Fibroblast of pulmonary artery (primary cell): Measurements from ENCODE around the gene PTPRE.

Experiments
- DNase-seq: peaks from one replicate; pipeline ENCODE4 v3.0.0-alpha.2; 2010; ENCODE audit warnings: low read depth
- H3K4me3 ChIP-seq: replicated peaks from 2 replicates; pipeline ENCODE4 v1.5.1; 2011; ENCODE audit warnings: low read depth, mild to moderate bottlenecking, control low read depth, low read length, moderate library complexity
- CTCF ChIP-seq: IDR thresholded peaks from 2 replicates; pipeline ENCODE4 v1.5.1; 2011; ENCODE audit warnings: mild to moderate bottlenecking, control low read depth, low read length, inconsistent platforms; ENCODE audit errors: missing control alignments

Gene PTPRE

GRCh38 chr10:127942811-127943210, 35.9 kb downstream of the PTPRE start:
- no peak overlapping the region for H3K4me3 ChIP-seq
- DNase-seq, result no peak
- TF ChIP-seq CTCF, result no peak

- no peak overlapping the region for H3K4me3 ChIP-seq
- no peak for TF ChIP-seq CTCF
- DNase-seq, result no peak
Observed at GRCh38 chr10:127943336-127943910, 36.5 kb downstream of the PTPRE start.

- no peak for DNase-seq
- TF ChIP-seq CTCF, result no peak
- no peak overlapping the region for H3K4me3 ChIP-seq
Observed at GRCh38 chr10:127944256-127944655, 37.4 kb downstream of the PTPRE start.

GRCh38 chr10:127945341-127945758, 38.4 kb downstream of the PTPRE start:
- TF ChIP-seq CTCF, result no peak
- peak; percentile 67 for DNase-seq
- H3K4me3 ChIP-seq, result no peak overlapping the region

GRCh38 chr10:127945948-127946711, 39.2 kb downstream of the PTPRE start:
- DNase-seq, result no peak
- no peak overlapping the region for H3K4me3 ChIP-seq
- no peak for TF ChIP-seq CTCF

GRCh38 chr10:127947211-127947610, 40.3 kb downstream of the PTPRE start:
- no peak for TF ChIP-seq CTCF
- peak; percentile 35 for DNase-seq
- no peak overlapping the region for H3K4me3 ChIP-seq

- no peak for TF ChIP-seq CTCF
- DNase-seq, result no peak
- H3K4me3 ChIP-seq, result no peak overlapping the region
Observed at GRCh38 chr10:127948791-127949190, 41.9 kb downstream of the PTPRE start.
